HTERT RPE-1 (cell line): ENCODE data around the gene SMOC2.

Source experiments
- in situ Hi-C: fragments of 300-500 bp; cut with MboI; formaldehyde crosslinking; loops from 4 replicates; pipeline ENCODE4 v1.14.3; 2020; ENCODE audit warnings: low sequenced_read_pairs

The SMOC2 gene

GRCh38 chr6:168641446-168641845 lies 200.5 kb downstream of the SMOC2 start:
- in situ Hi-C loops: no loop called here

DNA sequence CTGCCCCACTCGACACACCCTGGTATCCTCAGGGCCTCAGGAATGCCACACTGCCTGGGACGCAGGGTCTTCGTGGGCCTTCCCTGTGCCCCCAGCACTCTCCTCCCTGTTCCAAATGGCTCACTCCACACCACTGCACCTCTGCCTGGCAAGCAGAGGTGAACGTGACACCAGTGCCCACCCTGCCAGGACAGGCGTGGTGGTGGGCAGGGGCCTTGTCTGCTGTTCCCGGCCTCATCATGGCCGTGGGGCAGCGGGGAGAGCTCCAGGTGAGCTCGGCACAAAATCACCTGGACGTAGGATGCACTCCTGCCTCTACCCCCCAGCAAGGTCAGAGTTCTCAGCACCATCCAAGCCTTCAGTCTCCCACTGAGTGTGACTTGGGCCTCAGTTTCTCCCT lies 202.4 kb downstream of the SMOC2 start:
- in situ Hi-C loops: no loop called here

- in situ Hi-C loops: no loop called here
Observed at GRCh38 chr6:168645326-168645725, 204.3 kb downstream of the SMOC2 start.

- in situ Hi-C loops: no loop called here
Observed at GRCh38 chr6:168647271-168647670, 206.3 kb downstream of the SMOC2 start.

DNA sequence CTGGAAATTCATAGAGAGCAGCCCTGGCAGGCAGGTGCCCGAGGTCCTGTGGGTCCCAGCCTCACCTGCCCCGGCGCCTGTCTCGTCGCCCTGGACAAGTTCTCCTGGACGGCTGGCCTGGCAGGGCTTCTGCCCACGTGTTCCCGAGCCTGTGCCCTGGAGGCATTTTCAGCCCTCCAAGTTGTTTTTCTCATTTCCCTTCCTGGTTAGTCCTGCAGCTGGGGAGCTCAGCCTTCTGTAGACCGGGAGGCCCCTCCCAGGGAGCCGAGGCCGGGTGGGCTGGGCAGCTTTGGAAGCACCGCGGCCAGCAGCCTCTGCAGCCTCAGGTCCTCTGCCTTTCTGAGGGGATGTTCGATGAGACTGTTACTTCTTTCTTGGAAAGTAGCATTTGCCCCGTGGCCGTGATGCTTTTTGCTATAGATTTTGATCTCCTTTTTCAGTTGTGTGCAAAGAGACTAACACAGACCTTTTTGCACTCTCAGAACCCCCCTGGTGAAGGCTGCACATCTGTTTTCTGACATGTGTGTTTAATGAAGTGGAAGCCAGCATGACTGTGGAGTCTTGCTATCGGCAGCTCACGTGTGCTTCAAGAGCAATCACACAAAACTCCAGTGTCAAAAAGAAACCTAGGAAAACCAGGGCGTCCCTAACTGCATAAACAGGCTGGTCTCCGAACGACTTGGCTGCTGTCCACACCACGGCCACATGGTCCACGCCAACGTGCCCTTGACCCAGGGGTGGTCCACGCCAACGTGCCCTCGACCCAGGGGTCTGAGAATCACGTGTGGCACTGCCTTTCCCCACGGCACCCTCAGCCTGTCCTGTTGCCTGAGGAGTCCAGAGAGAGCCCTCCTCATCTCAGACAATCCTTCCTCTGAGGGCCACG lies 207.5 kb downstream of the SMOC2 start:
- in situ Hi-C loops: no loop called here

GRCh38 chr6:168649209-168649608 lies 208.2 kb downstream of the SMOC2 start:
- in situ Hi-C loops: no loop called here

DNA sequence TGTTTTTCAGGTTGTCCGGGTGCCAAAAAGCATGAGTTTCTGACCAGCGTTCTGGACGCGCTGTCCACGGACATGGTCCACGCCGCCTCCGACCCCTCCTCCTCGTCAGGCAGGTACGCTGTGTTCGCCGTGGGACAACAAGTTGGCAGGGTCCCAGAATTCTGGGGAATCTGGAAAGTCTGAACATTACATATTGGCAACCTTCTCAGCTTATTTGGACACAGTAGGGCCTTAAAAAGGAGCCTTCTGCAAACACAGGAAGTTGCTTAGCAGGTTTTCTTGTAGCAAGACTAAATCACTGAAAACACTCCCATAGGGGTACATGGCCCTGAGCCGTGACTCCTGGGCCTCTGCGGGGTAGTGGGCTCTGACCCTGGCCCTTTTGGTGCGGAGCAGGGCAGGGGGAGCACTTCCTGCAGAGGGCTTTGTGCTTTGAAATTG lies 209.7 kb downstream of the SMOC2 start:
- in situ Hi-C loops: no loop called here

DNA sequence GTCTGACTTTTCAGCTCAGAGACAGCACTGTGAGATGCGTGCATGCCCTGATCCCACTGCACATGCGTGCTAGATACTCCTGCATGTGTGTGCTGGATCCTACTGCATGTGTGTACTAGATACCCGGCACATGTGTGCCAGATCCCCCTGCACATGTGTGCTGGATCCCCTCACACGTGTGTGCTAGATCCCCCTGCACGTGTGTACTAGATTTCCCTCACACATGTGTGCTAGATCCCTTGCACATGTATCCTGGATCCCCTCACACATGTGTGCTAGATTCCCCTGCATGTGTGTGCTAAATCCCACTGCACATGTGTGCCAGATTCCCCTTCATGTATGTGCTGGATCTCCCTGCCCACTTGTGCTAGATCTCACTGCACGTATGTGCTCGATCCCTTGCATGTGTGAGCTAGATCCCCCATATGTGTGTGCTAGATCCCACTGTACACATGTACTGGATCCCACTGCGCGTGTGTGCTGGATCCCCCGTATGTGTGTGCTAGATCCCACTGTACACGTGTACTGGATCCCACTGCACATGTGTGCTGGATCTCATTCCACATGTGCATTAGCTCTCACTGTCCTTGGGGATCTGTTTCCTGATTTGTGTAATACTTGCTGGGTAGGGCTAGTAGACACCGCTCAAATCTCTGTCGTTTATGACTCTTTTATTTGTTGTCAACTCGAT lies 214.6 kb downstream of the SMOC2 start:
- in situ Hi-C loops: no loop called here

DNA sequence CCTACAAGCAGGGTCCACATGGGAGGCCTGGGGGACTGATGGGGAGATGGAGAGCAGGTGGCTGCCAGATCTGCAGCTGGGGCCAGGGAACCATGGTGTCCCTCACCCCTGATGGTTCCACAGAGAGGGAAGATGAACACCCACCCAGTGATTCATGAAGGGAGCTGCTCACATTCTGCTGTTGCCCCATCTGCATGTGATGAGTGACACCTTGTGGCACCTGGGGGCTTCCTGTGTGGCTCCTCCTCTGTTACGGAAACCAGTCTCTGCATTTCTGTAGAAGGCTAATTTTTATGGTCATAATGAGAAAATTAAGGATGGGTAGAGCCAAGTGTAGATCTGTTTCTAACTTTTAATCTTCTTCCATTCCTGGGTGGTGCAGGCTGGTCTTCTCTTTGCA lies 217.1 kb downstream of the SMOC2 start:
- in situ Hi-C loops: no loop called here

DNA sequence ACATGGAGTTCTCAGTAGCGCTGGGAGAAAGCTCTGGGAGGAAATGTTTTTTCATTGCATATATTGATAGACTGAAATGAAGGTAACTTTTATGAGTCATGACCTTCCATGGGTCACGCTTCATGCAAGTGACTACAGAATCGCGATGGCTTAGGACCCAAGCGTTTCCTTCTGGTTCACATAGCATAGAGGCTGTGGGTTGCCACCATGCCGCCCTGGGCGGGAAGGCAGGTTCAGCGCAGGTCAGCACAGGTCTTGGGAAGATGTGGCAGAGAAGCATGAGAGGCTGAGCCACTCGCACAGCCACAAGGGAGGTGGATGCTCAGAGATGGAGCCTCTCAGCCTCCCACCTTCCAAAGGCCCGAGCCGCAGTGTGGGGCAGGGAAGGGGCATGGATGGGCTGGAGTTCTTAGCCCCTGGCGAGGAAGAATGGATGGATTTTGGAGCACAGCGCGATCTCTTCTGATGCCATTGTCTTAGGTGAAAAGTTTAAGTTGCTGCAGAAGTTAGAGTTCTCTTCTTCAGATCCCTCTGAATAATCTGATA lies 219.5 kb downstream of the SMOC2 start:
- in situ Hi-C loops: no loop called here

DNA sequence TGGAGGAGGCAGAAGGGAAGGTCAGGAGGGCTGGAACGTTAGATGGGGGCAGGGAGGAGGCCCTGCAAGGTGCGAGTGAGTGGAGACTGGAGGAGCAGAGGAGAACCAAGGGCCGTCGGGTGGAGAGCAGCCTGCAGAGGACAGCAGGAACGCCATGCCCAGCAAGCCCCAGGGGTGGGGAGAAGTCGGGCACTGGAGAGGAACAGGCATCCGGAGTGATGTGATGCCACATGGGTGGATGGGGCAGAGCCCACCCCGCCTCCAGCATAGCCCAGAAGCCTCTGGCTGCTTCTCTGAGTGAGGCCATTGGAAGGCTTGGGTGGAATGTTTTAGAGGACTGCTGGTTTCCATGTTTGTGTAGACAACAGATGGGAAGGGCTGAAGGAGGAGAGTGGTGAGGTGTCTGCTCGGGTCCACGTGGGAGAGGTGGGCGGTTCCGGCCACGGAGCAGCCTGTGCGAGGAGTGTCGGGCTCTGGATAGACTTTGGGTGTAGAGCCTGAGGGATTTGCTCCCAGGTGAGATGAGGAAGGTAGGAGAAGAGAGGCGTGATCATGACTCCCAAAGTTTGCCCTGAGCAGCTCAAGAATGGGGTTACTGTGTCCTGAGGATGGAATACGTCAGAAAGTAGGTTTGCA lies 221.4 kb downstream of the SMOC2 start:
- in situ Hi-C loops: no loop called here

- in situ Hi-C loops: no loop called here
Observed at GRCh38 chr6:168663041-168663440, 222.1 kb downstream of the SMOC2 start.

DNA sequence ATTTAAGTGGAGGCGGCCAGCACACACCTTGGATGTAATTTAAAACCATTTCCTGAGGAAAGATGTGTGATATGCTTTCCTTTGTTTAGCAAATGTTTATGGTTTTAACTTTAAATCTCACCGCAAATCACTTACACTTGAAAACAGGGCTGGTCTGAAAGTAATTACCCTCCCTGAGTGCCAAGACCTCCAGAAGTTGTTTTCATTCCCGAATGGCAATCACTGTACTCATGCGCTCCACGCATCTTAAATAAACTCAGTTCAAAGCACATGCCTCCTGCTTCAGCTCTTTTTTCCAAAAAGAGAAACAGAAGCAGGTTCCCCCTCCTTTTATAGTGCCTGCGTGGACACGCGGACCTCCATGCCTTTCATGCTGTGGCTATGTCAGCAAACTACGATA lies 224.0 kb downstream of the SMOC2 start:
- in situ Hi-C loops: no loop called here

DNA sequence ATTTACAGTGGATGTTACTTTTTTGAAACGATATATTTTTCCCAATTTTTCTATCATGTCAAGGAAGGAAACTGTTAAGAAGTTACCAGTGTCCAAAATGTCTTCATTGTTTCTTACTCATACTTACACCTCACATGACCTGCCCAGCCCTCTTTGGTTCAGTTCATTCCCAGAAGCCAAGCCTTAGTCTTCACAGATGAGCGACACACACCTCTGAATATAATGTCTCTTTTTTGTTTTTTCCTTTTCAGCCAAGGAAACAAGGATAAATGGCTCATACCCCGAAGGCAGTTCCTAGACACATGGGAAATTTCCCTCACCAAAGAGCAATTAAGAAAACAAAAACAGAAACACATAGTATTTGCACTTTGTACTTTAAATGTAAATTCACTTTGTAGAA lies 225.2 kb downstream of the SMOC2 start:
- in situ Hi-C loops: no loop called here

DNA sequence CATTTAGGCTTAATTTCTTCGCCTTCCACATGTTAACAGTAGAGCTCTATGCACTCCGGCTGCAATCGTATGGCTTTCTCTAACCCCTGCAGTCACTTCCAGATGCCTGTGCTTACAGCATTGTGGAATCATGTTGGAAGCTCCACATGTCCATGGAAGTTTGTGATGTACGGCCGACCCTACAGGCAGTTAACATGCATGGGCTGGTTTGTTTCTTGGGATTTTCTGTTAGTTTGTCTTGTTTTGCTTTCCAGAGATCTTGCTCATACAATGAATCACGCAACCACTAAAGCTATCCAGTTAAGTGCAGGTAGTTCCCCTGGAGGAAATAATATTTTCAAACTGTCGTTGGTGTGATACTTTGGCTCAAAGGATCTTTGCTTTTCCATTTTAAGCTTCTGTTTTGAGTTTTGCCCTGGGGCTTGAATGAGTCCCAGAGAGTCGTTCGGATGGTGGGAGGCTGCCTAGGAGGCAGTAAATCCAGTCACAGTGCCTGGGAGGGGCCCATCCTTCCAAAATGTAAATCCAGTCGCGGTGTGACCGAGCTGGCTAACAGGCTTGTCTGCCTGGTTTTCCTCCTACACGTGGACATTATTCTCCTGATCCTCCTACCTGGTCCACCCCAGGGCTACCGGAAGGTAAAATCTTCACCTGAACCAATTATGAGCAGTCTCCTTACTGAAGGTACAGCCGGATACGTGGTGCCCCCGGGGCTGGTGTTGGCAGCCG lies 225.9 kb downstream of the SMOC2 start:
- in situ Hi-C loops: no loop called here

DNA sequence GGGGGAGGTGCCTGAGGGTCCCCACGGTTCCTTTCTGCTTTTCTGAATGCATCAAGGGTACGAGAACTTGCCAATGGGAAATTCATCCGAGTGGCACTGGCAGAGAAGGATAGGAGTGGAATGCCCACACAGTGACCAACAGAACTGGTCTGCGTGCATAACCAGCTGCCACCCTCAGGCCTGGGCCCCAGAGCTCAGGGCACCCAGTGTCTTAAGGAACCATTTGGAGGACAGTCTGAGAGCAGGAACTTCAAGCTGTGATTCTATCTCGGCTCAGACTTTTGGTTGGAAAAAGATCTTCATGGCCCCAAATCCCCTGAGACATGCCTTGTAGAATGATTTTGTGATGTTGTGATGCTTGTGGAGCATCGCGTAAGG lies 226.4 kb downstream of the SMOC2 start:
- in situ Hi-C loops: no loop called here

DNA sequence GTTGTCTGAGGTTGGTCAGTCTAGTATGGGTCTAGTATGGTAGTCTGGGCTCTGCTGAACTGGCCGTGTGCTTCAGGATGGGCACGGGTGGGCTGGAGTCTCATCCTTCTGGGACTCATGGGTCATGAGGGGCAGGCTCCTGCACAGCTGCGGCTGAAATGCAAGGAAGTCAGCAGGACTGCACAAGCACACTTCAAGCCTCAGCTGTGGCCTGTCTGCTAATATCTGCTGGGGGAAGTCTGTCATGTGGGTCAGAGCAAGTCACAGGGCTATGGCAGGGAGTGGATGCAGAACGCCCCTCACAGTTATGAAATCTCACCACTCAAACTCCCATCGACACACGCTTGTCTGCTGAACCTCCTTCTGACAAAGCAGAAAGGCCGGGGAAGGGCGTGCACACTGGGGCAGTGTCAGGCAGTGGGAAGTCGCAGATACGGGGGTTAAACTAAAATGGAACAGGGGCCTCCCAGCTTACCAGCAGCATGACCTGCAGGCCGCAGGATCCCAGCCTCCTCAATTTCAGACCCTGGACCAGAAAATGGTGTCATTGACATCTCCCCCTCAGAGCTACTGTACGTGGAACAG lies 229.5 kb downstream of the SMOC2 start:
- in situ Hi-C loops: no loop called here

- in situ Hi-C loops: no loop called here
Observed at GRCh38 chr6:168671028-168671862, 230.3 kb downstream of the SMOC2 start.

DNA sequence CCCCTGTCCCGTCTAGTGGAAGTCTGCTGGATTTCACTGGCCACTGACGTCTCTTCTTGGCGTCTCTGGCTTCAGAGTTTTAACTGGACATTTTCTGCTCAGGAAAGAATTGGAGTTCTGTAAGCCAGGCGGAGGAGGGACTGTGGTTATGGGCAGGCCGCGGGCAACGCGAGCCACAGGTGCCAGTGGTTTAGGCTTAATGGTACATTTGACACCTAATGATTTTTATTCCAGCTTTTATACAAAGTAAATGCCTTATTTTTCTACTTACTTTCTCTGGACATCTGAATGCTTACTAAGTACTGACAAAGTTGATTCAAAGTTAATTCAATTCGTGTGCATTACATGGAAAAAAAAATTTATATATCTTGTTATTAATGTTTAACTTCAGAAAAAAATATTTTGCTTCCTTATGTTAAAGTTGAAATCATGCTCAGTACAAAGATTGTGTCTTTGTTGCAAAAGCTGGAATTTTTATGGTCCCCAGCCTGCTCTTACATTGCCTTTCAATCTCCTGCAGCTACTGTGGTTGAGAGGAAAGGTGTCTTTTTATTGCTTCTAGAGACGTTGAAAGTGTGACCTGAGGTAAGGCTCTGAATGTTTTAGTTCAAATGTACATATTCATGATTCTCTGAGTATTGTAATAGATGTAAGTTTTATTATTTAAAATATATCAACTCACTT lies 231.0 kb downstream of the SMOC2 start:
- in situ Hi-C loops: no loop called here
